Smooth muscle cell (in vitro differentiated cells): ENCODE results near the gene BMP10. TPM values are rescaled to one million over a fixed set of nuclear protein-coding genes. Genes with fewer than 3 reads are reported as not detected.

ENCODE experiments used
- DNase-seq: peaks from one replicate; lab custom pipeline; 2025; ENCODE audit not compliant: unreplicated experiment; lab: John Stamatoyannopoulos, UW
- H2AFZ ChIP-seq: fragments of 200-600 bp; sonication (generic); 2 replicates; pipeline ENCODE4 v1.6.0; 2016; ENCODE audit warnings: antibody characterized with exemption, low read depth, mild to moderate bottlenecking
- H3F3A ChIP-seq: fragments of 200-600 bp; sonication (generic); 2 replicates; pipeline ENCODE4 v1.6.0; 2017; ENCODE audit warnings: antibody characterized with exemption, low read depth
- H3K27ac ChIP-seq: fragments of 200-600 bp; sonication (generic); 2 replicates; pipeline ENCODE4 v1.5.1; 2016; ENCODE audit warnings: low read depth, mild to moderate bottlenecking
- H3K27me3 ChIP-seq: fragments of 200-600 bp; sonication (generic); 2 replicates; pipeline ENCODE4 v1.6.1; 2016; ENCODE audit warnings: low read depth, mild to moderate bottlenecking
- H3K36me3 ChIP-seq: fragments of 200-600 bp; sonication (generic); 2 replicates; pipeline ENCODE4 v1.5.1; 2016; ENCODE audit warnings: low read depth
- H3K4me1 ChIP-seq: fragments of 200-600 bp; sonication (generic); 2 replicates; pipeline ENCODE4 v1.5.1; 2016; ENCODE audit warnings: low read depth
- H3K4me2 ChIP-seq: fragments of 200-600 bp; sonication (generic); 2 replicates; pipeline ENCODE4 v1.6.0; 2016; ENCODE audit warnings: mild to moderate bottlenecking
- H3K4me3 ChIP-seq: fragments of 200-600 bp; sonication (generic); 2 replicates; pipeline ENCODE4 v1.5.1; 2016; ENCODE audit warnings: mild to moderate bottlenecking
- H3K79me2 ChIP-seq: fragments of 200-600 bp; sonication (generic); 2 replicates; pipeline ENCODE4 v1.6.0; 2016; ENCODE audit warnings: low read depth, mild to moderate bottlenecking
- H3K9ac ChIP-seq: fragments of 200-600 bp; sonication (generic); 2 replicates; pipeline ENCODE4 v1.6.0; 2016; ENCODE audit warnings: low read depth
- H3K9me3 ChIP-seq: fragments of 200-600 bp; sonication (generic); replicated peaks from 2 replicates; pipeline ENCODE4 v1.5.1; 2016; ENCODE audit warnings: low read depth
- H4K20me1 ChIP-seq: fragments of 200-600 bp; sonication (generic); 2 replicates; pipeline ENCODE4 v1.6.0; 2016; ENCODE audit warnings: low read depth
- WGBS: methylation state at CpG from one replicate; pipeline ENCODE4 v1.1.7; 2016; ENCODE audit warnings: low lambda C conversion rate; 5-methylcytosine and 5-hydroxymethylcytosine counted together
- polyA plus RNA-seq: library from polyadenylated mRNA; unstranded; fragments of >200 nt; fragmentation: Nextera tagmentation; extraction: Ambion mirVana; gene quantifications from 2 replicates; pipeline ENCODE4 v1.2.1, GENCODE V29; 2016
- total RNA-seq: library from RNA; depleted of rRNA; stranded (reverse); fragments of >200 nt; gene quantifications from 2 replicates; pipeline ENCODE4 v1.2.3, GENCODE V29; 2014
- TF ChIP-seq, protein P1 (sequence below): fragments of 200-600 bp; sonication (generic); IDR thresholded peaks from 2 replicates; pipeline ENCODE4 v1.5.1; 2017; ENCODE audit warnings: borderline replicate concordance, mild to moderate bottlenecking, antibody characterized with exemption; ENCODE audit not compliant: insufficient read depth, poor library complexity, severe bottlenecking

BMP10 gene
- total and polyA plus RNA-seq, 2 experiments from 2014 or later = not detected

DNA sequence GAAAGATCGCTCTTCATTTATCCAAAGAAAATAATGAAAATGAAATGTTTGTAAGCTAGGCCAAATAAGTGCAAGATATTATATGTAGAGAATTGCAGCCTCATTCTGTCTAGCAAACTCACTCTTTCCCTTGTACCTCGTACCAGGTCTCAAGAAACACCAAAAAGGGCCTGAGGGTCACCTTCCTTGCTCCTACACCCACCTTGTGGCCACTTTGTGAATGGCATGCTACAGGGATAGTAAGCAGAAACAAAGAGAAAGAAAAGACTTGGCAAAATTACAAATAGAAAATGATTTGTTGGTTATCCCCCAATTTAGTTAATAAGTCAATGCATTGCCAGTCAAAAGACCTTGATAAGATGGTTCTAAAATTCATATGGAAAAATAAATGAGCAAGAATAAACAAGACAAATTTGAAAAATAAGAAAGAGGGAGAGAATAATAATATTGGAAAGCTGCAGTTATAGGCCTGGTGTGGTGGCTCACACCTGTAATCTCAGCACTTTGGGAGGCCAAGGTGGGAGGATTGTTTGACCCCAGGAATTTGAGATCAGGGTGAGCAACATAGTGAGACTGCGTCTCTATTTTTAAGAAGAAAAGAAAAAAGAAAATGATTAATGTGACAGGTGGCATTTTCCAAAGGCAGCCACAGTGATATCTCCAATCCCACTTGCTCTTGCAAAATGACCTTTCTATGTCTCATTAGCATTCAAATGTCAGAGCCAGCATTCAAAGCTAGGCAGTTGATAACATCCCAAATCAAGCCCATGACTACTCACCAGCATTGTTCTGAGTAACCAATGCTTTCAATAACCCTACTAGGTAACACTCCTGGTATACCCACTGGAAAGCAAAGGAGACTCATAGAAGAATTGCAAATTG lies 38.8 kb upstream of the BMP10 start:
- no peaks in the 10 kb centered on the region for H3K4me1 ChIP-seq
- no peak overlapping the region for H2AFZ ChIP-seq
- H3K79me2 ChIP-seq = no peaks in the 10 kb centered on the region
- DNase-seq = no peak
- no peak overlapping the region for H3K4me2 ChIP-seq
- no peak overlapping the region for H3K4me3 ChIP-seq
- H3K27ac ChIP-seq = no peak overlapping the region
- H3K9ac ChIP-seq = no peak overlapping the region
- H4K20me1 ChIP-seq = no peaks in the 10 kb centered on the region
- H3F3A ChIP-seq = no peaks in the 10 kb centered on the region
- TF ChIP-seq, protein P1, sequence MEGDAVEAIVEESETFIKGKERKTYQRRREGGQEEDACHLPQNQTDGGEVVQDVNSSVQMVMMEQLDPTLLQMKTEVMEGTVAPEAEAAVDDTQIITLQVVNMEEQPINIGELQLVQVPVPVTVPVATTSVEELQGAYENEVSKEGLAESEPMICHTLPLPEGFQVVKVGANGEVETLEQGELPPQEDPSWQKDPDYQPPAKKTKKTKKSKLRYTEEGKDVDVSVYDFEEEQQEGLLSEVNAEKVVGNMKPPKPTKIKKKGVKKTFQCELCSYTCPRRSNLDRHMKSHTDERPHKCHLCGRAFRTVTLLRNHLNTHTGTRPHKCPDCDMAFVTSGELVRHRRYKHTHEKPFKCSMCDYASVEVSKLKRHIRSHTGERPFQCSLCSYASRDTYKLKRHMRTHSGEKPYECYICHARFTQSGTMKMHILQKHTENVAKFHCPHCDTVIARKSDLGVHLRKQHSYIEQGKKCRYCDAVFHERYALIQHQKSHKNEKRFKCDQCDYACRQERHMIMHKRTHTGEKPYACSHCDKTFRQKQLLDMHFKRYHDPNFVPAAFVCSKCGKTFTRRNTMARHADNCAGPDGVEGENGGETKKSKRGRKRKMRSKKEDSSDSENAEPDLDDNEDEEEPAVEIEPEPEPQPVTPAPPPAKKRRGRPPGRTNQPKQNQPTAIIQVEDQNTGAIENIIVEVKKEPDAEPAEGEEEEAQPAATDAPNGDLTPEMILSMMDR = peak; percentile 96
- no peaks in the 10 kb centered on the region for H3K27me3 ChIP-seq
- WGBS = 71% methylated on average over 3 of the region's 3 CpGs
- no peaks in the 10 kb centered on the region for H3K9me3 ChIP-seq
- no peaks in the 10 kb centered on the region for H3K36me3 ChIP-seq

DNA sequence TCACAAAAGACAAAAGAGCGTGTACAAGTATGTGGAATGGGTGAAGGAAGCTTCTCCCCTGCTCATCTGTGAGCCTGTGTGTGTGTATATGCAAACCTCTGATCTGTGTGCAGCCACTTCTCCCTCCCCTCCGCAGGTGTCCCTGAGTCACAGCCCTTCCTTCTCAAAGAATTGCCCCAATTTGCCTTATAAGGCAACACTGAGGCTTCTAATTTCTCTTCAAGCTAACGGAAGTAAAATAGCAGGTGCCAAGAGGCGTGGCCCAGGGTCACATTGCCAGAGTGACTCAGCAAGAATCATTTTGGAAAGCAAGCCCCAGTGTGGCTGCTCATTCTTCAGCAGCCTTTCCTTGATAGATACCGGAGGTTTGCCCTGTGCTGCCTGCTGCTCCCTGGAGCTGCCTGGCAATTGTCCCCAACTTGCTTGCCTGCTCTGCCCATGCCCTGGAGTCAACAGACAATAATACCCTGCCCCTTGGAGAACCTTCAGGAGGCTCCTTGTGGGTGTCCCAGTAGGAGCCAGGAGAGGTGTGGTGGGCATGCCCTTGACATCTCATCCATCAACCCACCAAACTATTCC lies 37.3 kb upstream of the BMP10 start:
- H3F3A ChIP-seq = no peaks in the 10 kb centered on the region
- no peaks in the 10 kb centered on the region for H3K4me1 ChIP-seq
- no peak overlapping the region for H3K9ac ChIP-seq
- TF ChIP-seq, protein P1 = no peak
- H3K79me2 ChIP-seq = no peaks in the 10 kb centered on the region
- H2AFZ ChIP-seq = no peak overlapping the region
- no peak overlapping the region for H3K4me2 ChIP-seq
- H3K27ac ChIP-seq = no peak overlapping the region
- H3K4me3 ChIP-seq = no peak overlapping the region
- 77% methylated on average over 5 of the region's 5 CpGs for WGBS
- no peaks in the 10 kb centered on the region for H3K9me3 ChIP-seq
- no peaks in the 10 kb centered on the region for H3K27me3 ChIP-seq
- no peaks in the 10 kb centered on the region for H4K20me1 ChIP-seq
- DNase-seq = no peak
- no peaks in the 10 kb centered on the region for H3K36me3 ChIP-seq

DNA sequence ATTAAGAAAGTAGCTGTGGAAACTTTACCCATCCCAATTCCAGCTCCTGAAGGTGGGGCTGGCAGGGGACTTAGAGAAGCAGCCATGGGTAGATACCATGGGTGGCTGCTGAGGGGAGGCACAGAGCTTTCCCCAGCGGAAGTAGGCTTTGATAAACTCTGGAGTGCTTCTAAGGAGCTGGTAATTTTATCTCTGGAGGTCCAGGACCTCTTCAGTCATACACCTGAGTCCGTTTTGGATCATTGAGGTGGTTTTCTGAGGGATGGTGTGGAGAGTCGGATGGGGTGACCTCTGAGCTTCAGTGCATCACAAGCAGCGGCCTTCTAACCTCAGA lies 36.7 kb upstream of the BMP10 start:
- WGBS = 91% methylated on average over 4 of the region's 4 CpGs
- Histone ChIP-seq H3K9me3 (no peaks in the 10 kb centered on the region), H2AFZ (no peak overlapping the region), H3K79me2 (no peaks in the 10 kb centered on the region), H4K20me1 (no peaks in the 10 kb centered on the region), H3K4me2 (no peak overlapping the region), H3F3A (no peaks in the 10 kb centered on the region), H3K36me3 (no peaks in the 10 kb centered on the region), H3K4me1 (no peaks in the 10 kb centered on the region), H3K27ac (no peak overlapping the region), H3K4me3 (no peak overlapping the region), H3K9ac (no peak overlapping the region), H3K27me3 (no peaks in the 10 kb centered on the region)
- DNase-seq = no peak
- TF ChIP-seq, protein P1 = no peak
